ENCODE measurements around the gene MAPK14.

DNA sequence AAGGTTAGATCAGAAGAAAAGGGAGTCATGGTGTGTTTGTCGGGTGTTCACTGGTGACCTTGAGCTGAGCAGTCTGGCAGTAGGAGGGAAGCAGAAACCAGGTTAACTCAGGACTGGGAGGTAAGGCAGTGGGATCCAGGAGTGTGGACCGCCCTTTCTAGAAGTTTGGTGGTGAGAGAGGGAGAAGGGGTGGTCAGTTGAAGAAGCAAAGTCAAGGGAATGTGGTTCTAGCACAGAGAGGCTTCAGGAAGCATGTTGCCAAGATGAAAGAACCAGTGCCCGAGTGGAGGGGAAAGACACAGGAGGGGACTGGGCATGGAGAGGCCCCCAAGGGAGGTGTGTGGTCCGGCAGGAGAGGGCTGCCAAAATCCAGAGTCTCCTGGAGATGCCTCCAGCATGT, 106.3 kb downstream of the MAPK14 start:
- no peak for TF ChIP-seq SMAD1 (IDR thresholded peaks at IDR 0.05; ENCODE audit: low read depth, partially characterized antibody)
- TF ChIP-seq, protein P1, sequence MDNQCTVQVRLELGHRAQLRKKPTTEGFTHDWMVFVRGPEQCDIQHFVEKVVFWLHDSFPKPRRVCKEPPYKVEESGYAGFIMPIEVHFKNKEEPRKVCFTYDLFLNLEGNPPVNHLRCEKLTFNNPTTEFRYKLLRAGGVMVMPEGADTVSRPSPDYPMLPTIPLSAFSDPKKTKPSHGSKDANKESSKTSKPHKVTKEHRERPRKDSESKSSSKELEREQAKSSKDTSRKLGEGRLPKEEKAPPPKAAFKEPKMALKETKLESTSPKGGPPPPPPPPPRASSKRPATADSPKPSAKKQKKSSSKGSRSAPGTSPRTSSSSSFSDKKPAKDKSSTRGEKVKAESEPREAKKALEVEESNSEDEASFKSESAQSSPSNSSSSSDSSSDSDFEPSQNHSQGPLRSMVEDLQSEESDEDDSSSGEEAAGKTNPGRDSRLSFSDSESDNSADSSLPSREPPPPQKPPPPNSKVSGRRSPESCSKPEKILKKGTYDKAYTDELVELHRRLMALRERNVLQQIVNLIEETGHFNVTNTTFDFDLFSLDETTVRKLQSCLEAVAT (IDR thresholded peaks at IDR 0.05): no peak
- TF ChIP-seq, protein P2, sequence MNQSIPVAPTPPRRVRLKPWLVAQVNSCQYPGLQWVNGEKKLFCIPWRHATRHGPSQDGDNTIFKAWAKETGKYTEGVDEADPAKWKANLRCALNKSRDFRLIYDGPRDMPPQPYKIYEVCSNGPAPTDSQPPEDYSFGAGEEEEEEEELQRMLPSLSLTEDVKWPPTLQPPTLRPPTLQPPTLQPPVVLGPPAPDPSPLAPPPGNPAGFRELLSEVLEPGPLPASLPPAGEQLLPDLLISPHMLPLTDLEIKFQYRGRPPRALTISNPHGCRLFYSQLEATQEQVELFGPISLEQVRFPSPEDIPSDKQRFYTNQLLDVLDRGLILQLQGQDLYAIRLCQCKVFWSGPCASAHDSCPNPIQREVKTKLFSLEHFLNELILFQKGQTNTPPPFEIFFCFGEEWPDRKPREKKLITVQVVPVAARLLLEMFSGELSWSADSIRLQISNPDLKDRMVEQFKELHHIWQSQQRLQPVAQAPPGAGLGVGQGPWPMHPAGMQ (IDR thresholded peaks at IDR 0.05; ENCODE audit: borderline replicate concordance): no peak
